Ishikawa (cell line): ENCODE results near the gene PTPN14.

Experiments
- CEBPB ChIP-seq: IDR thresholded peaks from 2 replicates; pipeline ENCODE4 v1.6.1; 2012
- CREB1 ChIP-seq: IDR thresholded peaks from 2 replicates; pipeline ENCODE4 v1.6.1; 2012; ENCODE audit warnings: low read depth
- EGR1 ChIP-seq: IDR thresholded peaks from 2 replicates; pipeline ENCODE4 v1.6.1; 2012
- EP300 ChIP-seq: IDR thresholded peaks from 2 replicates; pipeline ENCODE4 v1.6.1; 2012; ENCODE audit warnings: borderline replicate concordance
- FOXM1 ChIP-seq: IDR thresholded peaks from 2 replicates; pipeline ENCODE4 v1.6.1; 2012; ENCODE audit warnings: low read depth, borderline replicate concordance
- MAX ChIP-seq: IDR thresholded peaks from 2 replicates; pipeline ENCODE4 v1.6.1; 2012
- NFIC ChIP-seq: IDR thresholded peaks from 2 replicates; pipeline ENCODE4 v1.6.1; 2012
- RAD21 ChIP-seq: IDR thresholded peaks from 2 replicates; pipeline ENCODE4 v1.6.1; 2012; ENCODE audit warnings: low read depth
- TAF1 ChIP-seq: IDR thresholded peaks from 2 replicates; pipeline ENCODE4 v1.6.1; 2012; ENCODE audit warnings: low read depth, mild to moderate bottlenecking
- TCF12 ChIP-seq: IDR thresholded peaks from 2 replicates; pipeline ENCODE4 v1.6.1; 2012; ENCODE audit warnings: low read depth
- TEAD4 ChIP-seq: IDR thresholded peaks from 2 replicates; pipeline ENCODE4 v1.6.1; 2012
- USF1 ChIP-seq: IDR thresholded peaks from 2 replicates; pipeline ENCODE4 v1.6.1; 2012
- YY1 ChIP-seq: IDR thresholded peaks from 2 replicates; pipeline ENCODE4 v1.6.1; 2012; ENCODE audit warnings: low read depth
- ZBTB7A ChIP-seq: IDR thresholded peaks from 2 replicates; pipeline ENCODE4 v1.6.1; 2012; ENCODE audit warnings: low read depth
- TF ChIP-seq, protein P1 (sequence below): IDR thresholded peaks from 2 replicates; pipeline ENCODE4 v1.6.1; 2012; ENCODE audit warnings: low read depth, mild to moderate bottlenecking

The PTPN14 gene

GRCh38 chr1:214524824-214525223 is 26.6 kb downstream of the PTPN14 start:
- TF ChIP-seq RAD21 (no peak), NFIC (no peak), TEAD4 (no peak), YY1 (no peak), EP300 (no peak), ZBTB7A (no peak), MAX (no peak), CREB1 (no peak), TAF1 (no peak), EGR1 (no peak), TCF12 (no peak), FOXM1 (no peak)
- TF ChIP-seq, protein P1, sequence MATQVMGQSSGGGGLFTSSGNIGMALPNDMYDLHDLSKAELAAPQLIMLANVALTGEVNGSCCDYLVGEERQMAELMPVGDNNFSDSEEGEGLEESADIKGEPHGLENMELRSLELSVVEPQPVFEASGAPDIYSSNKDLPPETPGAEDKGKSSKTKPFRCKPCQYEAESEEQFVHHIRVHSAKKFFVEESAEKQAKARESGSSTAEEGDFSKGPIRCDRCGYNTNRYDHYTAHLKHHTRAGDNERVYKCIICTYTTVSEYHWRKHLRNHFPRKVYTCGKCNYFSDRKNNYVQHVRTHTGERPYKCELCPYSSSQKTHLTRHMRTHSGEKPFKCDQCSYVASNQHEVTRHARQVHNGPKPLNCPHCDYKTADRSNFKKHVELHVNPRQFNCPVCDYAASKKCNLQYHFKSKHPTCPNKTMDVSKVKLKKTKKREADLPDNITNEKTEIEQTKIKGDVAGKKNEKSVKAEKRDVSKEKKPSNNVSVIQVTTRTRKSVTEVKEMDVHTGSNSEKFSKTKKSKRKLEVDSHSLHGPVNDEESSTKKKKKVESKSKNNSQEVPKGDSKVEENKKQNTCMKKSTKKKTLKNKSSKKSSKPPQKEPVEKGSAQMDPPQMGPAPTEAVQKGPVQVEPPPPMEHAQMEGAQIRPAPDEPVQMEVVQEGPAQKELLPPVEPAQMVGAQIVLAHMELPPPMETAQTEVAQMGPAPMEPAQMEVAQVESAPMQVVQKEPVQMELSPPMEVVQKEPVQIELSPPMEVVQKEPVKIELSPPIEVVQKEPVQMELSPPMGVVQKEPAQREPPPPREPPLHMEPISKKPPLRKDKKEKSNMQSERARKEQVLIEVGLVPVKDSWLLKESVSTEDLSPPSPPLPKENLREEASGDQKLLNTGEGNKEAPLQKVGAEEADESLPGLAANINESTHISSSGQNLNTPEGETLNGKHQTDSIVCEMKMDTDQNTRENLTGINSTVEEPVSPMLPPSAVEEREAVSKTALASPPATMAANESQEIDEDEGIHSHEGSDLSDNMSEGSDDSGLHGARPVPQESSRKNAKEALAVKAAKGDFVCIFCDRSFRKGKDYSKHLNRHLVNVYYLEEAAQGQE: no peak

DNA sequence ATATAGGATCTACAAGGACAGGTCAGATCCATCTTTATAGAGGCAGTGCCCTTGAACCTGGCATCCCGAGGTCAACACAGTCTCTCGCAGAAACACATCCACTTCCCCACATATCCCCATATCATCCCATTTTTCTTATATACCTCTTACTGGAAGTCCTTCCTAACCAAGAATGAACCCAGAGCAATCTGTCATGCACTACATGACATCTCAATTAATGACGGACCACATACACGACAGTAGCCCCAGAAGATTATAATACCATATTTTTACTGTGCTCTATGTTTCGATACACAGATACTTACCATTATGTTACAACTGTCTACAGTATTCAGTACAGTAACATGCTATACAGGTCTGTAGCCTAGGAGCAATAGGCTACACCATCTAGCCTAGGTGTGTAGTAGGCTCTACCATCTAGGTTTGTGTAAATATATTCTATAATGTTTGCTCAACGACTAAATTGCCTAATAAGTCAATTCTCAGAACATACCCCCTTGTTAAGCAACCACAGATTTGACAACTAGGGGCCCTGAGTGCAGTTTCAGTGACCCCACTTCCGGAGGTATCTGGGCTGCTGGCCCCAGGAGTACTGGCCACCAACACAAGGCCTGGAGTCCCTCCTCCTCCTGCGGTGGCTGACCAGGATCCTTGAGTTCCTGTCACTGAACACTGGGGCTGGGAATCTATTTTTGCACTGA is 28.1 kb downstream of the PTPN14 start:
- no peak for TF ChIP-seq RAD21
- TF ChIP-seq CREB1: no peak
- no peak for TF ChIP-seq TAF1
- no peak for TF ChIP-seq CEBPB
- TF ChIP-seq, protein P1: no peak
- no peak for TF ChIP-seq EGR1
- no peak for TF ChIP-seq EP300
- no peak for TF ChIP-seq TCF12
- TF ChIP-seq ZBTB7A: no peak
- TF ChIP-seq MAX: no peak
- no peak for TF ChIP-seq USF1
- TF ChIP-seq YY1: no peak
- TF ChIP-seq FOXM1: no peak
- no peak for TF ChIP-seq NFIC

DNA sequence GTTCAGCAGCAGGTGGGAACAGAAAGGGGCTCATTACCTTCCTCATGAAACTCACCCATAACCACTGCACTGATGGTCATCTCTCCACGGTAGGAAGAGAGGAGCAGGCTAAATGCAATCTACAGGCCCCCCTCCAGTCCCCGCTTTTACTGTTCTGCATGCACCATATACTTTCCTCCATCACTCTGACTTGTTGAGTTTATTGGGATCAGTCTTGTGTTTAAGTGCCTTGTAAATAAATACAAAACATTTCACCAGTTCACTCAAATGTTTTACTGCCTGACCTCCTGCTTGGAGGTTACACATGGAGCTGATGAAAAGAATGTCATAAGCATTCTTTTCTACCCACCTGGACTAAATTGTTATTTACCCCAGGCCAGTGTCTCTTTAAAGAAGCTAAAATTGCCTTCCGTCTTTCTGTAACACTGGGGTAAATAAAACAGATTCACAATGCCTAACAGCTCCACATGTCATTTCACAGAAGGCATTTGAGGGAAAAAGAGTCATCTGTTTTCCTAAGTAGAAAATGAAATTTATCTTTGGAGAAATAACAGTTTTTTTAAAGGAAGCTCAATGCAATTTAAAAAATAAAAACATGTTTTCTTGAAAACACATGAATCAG is 30.7 kb downstream of the PTPN14 start:
- TF ChIP-seq TEAD4 (peak; percentile 22), FOXM1 (no peak)

DNA sequence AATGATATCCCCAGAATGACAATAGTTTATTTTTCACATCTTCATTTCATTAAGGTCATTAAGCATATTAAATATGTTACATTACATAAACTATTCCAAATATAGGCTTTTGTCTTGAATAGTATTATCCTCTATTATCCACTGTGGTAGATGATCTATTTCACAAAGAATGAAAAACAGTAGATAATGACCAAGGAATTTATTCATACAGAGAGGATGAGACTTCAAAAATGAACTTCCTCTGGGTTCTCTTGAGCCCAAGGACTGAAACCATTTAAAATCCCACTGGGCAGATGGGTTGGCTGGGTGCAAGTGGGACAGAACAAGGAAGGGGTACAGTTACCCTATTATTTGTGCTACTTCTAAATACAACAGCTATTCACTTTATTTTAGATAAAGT is 33.0 kb downstream of the PTPN14 start:
- TF ChIP-seq CEBPB: no peak
- no peak for TF ChIP-seq EGR1
- TF ChIP-seq ZBTB7A: no peak
- no peak for TF ChIP-seq NFIC
- no peak for TF ChIP-seq TEAD4
- no peak for TF ChIP-seq TCF12
- TF ChIP-seq EP300: no peak
- TF ChIP-seq, protein P1: no peak
- no peak for TF ChIP-seq CREB1
- TF ChIP-seq TAF1: no peak
- TF ChIP-seq RAD21: no peak
- no peak for TF ChIP-seq USF1
